Stimulated activated CD8-positive, alpha-beta memory T cell treated with anti-CD3 and anti-CD28 coated beads, Interleukin-4, amount 100 ng/mL, for 24 hours (primary cell): ENCODE measurements around the gene ATP10A.
"Not testable (repeated sequence)": the region's sequence is repeated elsewhere in the genome, so short reads cannot be mapped to it uniquely, and the experiment has no call there.

Experiments used
- DNase-seq: peaks from one replicate; pipeline ENCODE4 v3.0.0-alpha.2; 2020; ENCODE audit warnings: low read depth

ATP10A gene

GRCh38 chr15:25655207-25655948 lies 207.7 kb downstream of the ATP10A start:
- no peak for DNase-seq

GRCh38 chr15:25653371-25653770 lies 209.8 kb downstream of the ATP10A start:
- DNase-seq = no peak

- no peak for DNase-seq
These were observed 210.4 kb downstream of the ATP10A start for GRCh38 chr15:25652704-25653103.

- no peak for DNase-seq
These were observed 213.7 kb downstream of the ATP10A start for GRCh38 chr15:25649390-25649789.

- no peak for DNase-seq
These were observed 220.0 kb downstream of the ATP10A start for GRCh38 chr15:25643120-25643519.

GRCh38 chr15:25641762-25642161 lies 221.4 kb downstream of the ATP10A start:
- no peak for DNase-seq

GRCh38 chr15:25641361-25641760 lies 221.8 kb downstream of the ATP10A start:
- no peak for DNase-seq

GRCh38 chr15:25640959-25641358 lies 222.2 kb downstream of the ATP10A start:
- not testable (repeated sequence) for DNase-seq

GRCh38 chr15:25640381-25640780 lies 222.7 kb downstream of the ATP10A start:
- no peak for DNase-seq

GRCh38 chr15:25636486-25636885 lies 226.6 kb downstream of the ATP10A start:
- DNase-seq = not testable (repeated sequence)

- no peak for DNase-seq
These were observed 227.9 kb downstream of the ATP10A start for GRCh38 chr15:25635191-25635590.

- DNase-seq = no peak
These were observed 229.3 kb downstream of the ATP10A start for GRCh38 chr15:25633862-25634261.

GRCh38 chr15:25631971-25632370 lies 231.2 kb downstream of the ATP10A start:
- no peak for DNase-seq
